NT2/D1 (cell line): ENCODE results near the gene KIZ.

Experiments
- DNase-seq: peaks from one replicate; pipeline ENCODE4 v3.0.0-alpha.2; 2011; ENCODE audit warnings: low read depth, low spot score
- H3K27me3 ChIP-seq: 2 replicates; pipeline ENCODE4 v1.6.0; 2011; ENCODE audit warnings: mild to moderate bottlenecking; ENCODE audit not compliant: insufficient read length, insufficient read depth
- H3K36me3 ChIP-seq: 2 replicates; pipeline ENCODE4 v1.6.1; 2011; ENCODE audit warnings: mild to moderate bottlenecking, low read length, mixed read lengths; ENCODE audit not compliant: insufficient read depth, insufficient read length
- H3K4me1 ChIP-seq: 2 replicates; pipeline ENCODE4 v1.5.1; 2011; ENCODE audit not compliant: insufficient read depth, insufficient read length
- H3K4me3 ChIP-seq: 2 replicates; pipeline ENCODE4 v1.5.1; 2011; ENCODE audit warnings: low read depth; ENCODE audit not compliant: insufficient read length
- H3K9ac ChIP-seq: 2 replicates; pipeline ENCODE4 v1.6.0; 2011; ENCODE audit warnings: low read depth; ENCODE audit not compliant: insufficient read length
- H3K9me3 ChIP-seq: 2 replicates; pipeline ENCODE4 v1.5.1; 2011; ENCODE audit warnings: mild to moderate bottlenecking, low read length; ENCODE audit not compliant: insufficient read depth
- SUZ12 ChIP-seq: IDR thresholded peaks from 2 replicates; pipeline ENCODE4 v1.6.1; 2011; ENCODE audit not compliant: insufficient read length, insufficient read depth; ENCODE audit errors: extremely low read depth
- YY1 ChIP-seq: IDR thresholded peaks from 2 replicates; pipeline ENCODE4 v1.6.1; 2011; ENCODE audit not compliant: insufficient read length, insufficient read depth
- ZNF274 ChIP-seq: IDR thresholded peaks from 2 replicates; pipeline ENCODE4 v1.6.1; 2011; ENCODE audit warnings: mild to moderate bottlenecking, low read depth, low read length

The KIZ gene

GRCh38 chr20:21278829-21279228 is 152.9 kb downstream of the KIZ start:
- H3K36me3 ChIP-seq = no peaks in the 10 kb centered on the region
- H3K4me1 ChIP-seq = no peaks in the 10 kb centered on the region
- no peak overlapping the region for H3K4me3 ChIP-seq
- DNase-seq = no peak
- no peak overlapping the region for H3K9ac ChIP-seq
- H3K9me3 ChIP-seq = no peaks in the 10 kb centered on the region
- no peak for TF ChIP-seq SUZ12
- TF ChIP-seq ZNF274 = no peak
- TF ChIP-seq YY1 = no peak
- no peaks in the 10 kb centered on the region for H3K27me3 ChIP-seq

GRCh38 chr20:21279706-21280521 is 154.0 kb downstream of the KIZ start:
- no peak for DNase-seq
- H3K9ac ChIP-seq = no peak overlapping the region
- H3K27me3 ChIP-seq = no peaks in the 10 kb centered on the region
- H3K4me1 ChIP-seq = no peaks in the 10 kb centered on the region
- no peak overlapping the region for H3K4me3 ChIP-seq
- no peaks in the 10 kb centered on the region for H3K9me3 ChIP-seq
- TF ChIP-seq SUZ12 (no peak), ZNF274 (no peak), YY1 (no peak)
- no peaks in the 10 kb centered on the region for H3K36me3 ChIP-seq

- no peak for DNase-seq
- Histone ChIP-seq H3K4me1 (no peaks in the 10 kb centered on the region), H3K9me3 (no peaks in the 10 kb centered on the region), H3K36me3 (no peaks in the 10 kb centered on the region), H3K27me3 (no peaks in the 10 kb centered on the region), H3K9ac (no peak overlapping the region), H3K4me3 (no peak overlapping the region)
- TF ChIP-seq YY1 (no peak), SUZ12 (no peak), ZNF274 (no peak)
Measured at GRCh38 chr20:21280522-21281016, 154.7 kb downstream of the KIZ start.

- Histone ChIP-seq H3K36me3 (no peaks in the 10 kb centered on the region), H3K9ac (no peak overlapping the region), H3K4me1 (no peaks in the 10 kb centered on the region), H3K9me3 (no peaks in the 10 kb centered on the region), H3K27me3 (no peaks in the 10 kb centered on the region), H3K4me3 (no peak overlapping the region)
- TF ChIP-seq ZNF274 (no peak), YY1 (no peak), SUZ12 (no peak)
- DNase-seq = no peak
Measured at GRCh38 chr20:21286775-21287174, 160.9 kb downstream of the KIZ start.

- H3K9me3 ChIP-seq = no peaks in the 10 kb centered on the region
- TF ChIP-seq SUZ12 (no peak), ZNF274 (no peak), YY1 (no peak)
- H3K9ac ChIP-seq = no peak overlapping the region
- H3K27me3 ChIP-seq = no peaks in the 10 kb centered on the region
- no peak for DNase-seq
- H3K4me3 ChIP-seq = no peak overlapping the region
- H3K36me3 ChIP-seq = no peaks in the 10 kb centered on the region
- no peaks in the 10 kb centered on the region for H3K4me1 ChIP-seq
Measured at GRCh38 chr20:21288587-21289370, 162.9 kb downstream of the KIZ start.

GRCh38 chr20:21289651-21290050 is 163.8 kb downstream of the KIZ start:
- no peak overlapping the region for H3K4me3 ChIP-seq
- no peaks in the 10 kb centered on the region for H3K4me1 ChIP-seq
- DNase-seq = no peak
- H3K36me3 ChIP-seq = no peaks in the 10 kb centered on the region
- TF ChIP-seq SUZ12 (no peak), ZNF274 (no peak), YY1 (no peak)
- H3K9ac ChIP-seq = no peak overlapping the region
- H3K27me3 ChIP-seq = no peaks in the 10 kb centered on the region
- H3K9me3 ChIP-seq = no peaks in the 10 kb centered on the region

- Histone ChIP-seq H3K4me1 (no peaks in the 10 kb centered on the region), H3K27me3 (no peaks in the 10 kb centered on the region), H3K9ac (no peak overlapping the region), H3K4me3 (no peak overlapping the region), H3K36me3 (no peaks in the 10 kb centered on the region), H3K9me3 (no peaks in the 10 kb centered on the region)
- TF ChIP-seq YY1 (no peak), SUZ12 (no peak), ZNF274 (no peak)
- DNase-seq = no peak
Measured at GRCh38 chr20:21291026-21291425, 165.1 kb downstream of the KIZ start.
